Measurements from ENCODE around the gene TNFAIP2.
A peak's percentile ranks its signal among the peaks of the same experiment; 100 is the strongest.

The TNFAIP2 gene

GRCh38 chr14:103094406-103095209 lies 28.7 kb upstream of the TNFAIP2 start, which contains the start of gene EXOC3L4:
Gene EXOC3L4, plus strand, starts transcription at chr14:103094725. Its CDS starts 5,495 bp downstream, at chr14:103100220.
- DNase-seq = no peak

GRCh38 chr14:103095210-103095778 lies 28.0 kb upstream of the TNFAIP2 start:
- DNase-seq = no peak

DNA sequence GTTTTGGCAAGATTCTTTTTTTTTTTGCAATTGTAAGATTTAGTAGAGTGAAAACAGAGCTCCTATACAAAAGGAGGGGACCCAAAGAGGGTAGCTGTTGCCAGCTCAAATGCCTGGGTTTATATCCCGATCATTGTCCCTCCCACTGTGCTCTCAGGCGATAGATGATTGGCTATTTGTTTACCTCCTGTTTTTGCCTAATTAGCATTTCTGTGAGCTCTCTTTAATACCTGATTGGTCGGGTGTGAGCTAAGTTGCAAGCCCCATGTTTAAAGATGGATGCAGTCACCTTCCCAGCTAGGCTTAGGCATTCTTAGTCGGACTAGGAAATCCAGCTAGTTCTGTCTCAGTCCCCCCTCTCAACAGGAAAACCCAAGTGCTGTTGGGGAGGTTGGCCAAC lies 26.9 kb upstream of the TNFAIP2 start:
- DNase-seq = no peak

GRCh38 chr14:103097244-103097993 lies 25.8 kb upstream of the TNFAIP2 start:
- no peak for DNase-seq

- DNase-seq = no peak
These were observed 25.0 kb upstream of the TNFAIP2 start for GRCh38 chr14:103097994-103098957.

GRCh38 chr14:103099081-103099732 lies 24.1 kb upstream of the TNFAIP2 start:
- DNase-seq = no peak

DNA sequence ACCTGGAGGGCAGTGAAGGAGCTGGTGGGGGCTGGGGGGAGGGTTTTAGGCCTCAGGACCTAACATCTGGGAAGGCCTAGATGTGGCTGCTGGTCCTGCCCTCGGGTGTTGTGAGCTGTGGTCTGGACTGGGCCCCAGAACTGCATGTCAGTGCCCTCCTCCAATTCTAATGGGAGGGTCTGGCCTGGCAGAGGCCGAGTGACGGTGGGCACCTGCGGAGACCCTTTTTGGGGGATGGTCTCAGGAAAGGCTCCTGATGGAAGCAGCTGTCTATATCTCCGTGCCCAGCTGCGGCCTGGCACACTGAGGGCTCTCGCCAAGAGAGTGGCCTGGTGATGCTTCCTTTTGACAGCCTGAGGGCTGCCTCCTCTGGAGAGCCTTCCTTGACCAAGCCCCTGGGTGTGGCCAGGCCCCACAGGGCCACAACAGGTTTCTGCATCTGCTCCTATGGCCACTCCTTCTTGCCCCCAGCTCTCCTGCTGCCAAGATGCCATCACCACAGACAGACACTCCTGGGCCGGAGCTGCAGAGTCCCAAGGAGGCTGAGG lies 23.5 kb upstream of the TNFAIP2 start:
- DNase-seq = no peak

DNA sequence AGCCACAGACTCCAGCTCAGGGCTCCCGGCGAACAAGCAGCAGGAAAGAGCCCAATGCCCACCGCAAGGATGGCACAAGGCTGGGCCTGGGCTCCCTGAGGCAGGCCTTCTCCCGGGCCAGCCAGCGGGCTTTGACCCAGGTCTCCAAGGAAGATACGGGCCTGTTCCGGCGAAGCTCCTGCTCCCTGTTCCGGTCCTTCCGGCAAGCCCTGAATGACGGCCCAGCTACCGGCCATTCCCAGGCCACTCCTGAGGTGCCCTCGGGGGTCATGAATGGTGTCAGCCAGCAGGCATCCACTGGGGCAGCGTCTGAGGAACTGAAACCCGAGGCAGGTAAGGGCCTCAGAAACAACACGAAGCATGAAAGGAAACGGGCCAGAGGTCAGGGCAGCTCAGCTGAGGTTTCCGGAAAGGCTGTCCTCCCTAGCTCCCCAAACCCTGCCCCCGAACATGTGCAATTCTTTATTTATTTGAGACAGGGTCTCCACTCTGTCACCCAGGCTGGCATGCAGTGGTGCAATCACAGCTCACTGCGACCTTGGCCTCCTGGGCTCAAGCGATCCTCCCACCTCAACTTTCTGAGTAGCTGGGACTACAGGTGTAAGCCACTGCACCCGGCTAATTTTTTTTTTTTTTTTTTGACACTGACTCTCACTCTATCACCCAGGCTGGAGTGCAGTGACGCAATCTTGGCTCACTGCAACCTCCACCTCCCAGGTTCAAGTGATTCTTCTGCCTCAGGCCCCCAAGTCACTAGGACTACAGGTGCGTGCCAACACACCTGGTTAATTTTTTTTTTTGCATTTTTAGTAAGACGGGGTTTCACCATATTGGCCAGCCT lies 22.8 kb upstream of the TNFAIP2 start:
- DNase-seq = no peak

GRCh38 chr14:103101257-103101962 lies 21.9 kb upstream of the TNFAIP2 start:
- DNase-seq = no peak

- DNase-seq = no peak
These were observed 21.1 kb upstream of the TNFAIP2 start for GRCh38 chr14:103101963-103102688.

- no peak for DNase-seq
These were observed 20.5 kb upstream of the TNFAIP2 start for GRCh38 chr14:103102689-103103260.

DNA sequence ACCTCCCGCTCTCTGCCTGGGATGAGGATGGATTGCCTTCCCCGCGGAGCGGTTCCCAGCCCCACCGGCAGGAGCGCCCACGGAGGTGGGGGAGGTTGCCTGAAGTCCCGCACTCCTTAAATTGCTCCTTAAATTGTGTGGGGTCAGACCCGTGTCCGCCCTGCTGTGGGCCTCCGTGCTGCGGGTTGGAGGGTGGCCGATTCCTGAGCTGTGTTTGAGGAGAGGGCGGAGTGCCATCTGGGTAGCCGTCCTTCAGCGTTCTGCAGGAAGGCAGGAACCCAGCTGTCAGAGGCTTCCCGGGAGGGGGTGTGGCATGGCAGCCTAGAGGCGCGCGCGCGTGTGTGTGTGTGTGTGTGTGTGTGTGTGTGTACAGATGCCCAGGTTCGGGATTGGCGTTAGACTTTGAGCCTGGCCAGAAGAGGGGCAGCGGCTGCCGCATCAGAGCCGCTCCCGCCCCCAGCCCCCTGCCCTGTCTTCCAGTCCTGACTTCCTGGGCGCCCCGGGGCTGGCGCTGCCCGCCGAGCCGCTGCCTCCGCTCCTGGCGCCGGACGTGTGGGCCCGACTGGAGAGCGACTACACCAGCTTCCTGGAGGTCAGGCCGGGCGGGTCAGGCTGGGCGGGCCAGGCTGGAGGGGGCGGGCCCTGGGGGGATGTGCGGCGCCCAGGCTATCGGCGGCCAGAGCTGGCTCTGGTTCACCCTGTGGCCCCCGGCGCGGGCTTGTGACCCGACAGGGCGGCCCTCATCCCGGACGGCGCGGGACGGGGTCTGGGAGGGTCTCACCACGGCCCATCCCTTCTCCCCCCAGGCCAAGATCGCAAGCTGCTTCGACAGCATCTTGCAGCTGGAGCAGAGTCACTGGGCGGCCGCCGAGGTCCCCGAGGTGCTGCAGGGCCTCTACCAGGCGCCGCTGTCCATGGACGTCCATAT lies 19.5 kb upstream of the TNFAIP2 start:
- peak; percentile 48 to 62 for DNase-seq

DNA sequence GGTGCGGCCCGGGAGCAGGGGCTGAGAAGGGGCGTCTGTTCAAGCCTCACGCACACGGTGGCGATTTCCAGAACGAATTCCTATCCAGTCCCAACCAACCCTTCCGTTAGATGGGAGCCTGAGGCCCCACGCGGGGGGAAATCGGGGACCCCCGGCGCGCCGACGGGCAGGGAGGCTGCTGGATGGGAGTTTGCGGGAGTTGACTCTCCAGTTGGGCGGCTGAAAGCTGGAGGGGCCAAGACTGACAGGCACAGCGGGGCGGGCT lies 18.9 kb upstream of the TNFAIP2 start:
- DNase-seq = no peak

DNA sequence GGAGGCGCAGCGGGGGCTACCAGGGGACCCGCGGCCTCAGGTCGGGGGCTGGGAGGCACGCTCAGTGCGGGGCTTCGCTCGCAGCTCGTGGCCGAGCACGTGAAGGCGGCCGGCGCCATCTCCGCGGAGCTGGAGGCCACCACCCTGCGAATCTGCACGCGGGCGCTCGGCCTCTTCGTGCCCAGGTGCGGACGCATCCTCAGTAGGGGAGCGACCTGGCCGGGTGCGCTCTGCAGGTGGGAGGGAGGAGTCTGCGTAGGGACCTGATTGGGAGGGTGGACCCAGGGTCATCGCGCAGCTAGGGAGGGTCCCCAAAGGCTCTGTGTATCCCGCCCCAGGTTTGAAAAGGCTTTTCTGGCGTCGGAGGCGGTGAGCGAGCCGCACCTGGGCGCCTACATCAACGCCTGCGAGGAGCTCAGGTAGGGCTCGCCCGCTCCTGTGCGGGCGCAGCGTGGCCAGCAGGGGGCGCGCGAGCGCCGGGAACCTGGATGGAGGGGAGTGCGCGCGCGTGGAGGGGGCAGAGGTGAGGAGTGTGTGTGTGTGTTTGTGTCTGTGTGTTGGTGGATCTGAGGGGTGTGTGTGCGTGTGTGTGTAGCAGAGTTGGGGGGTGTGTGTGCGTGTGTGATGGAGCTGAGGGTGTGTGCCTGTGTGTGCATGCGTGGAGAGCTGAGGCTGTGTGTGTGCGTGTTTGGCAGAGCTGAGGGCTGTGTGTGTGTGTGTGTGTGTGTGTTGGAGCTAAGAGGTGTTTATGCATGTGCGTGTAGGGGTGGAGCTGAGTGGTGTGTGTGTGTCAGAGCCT lies 18.4 kb upstream of the TNFAIP2 start:
- DNase-seq = peak; percentile 29 to 48

GRCh38 chr14:103105580-103106150 lies 17.6 kb upstream of the TNFAIP2 start:
- DNase-seq = no peak

DNA sequence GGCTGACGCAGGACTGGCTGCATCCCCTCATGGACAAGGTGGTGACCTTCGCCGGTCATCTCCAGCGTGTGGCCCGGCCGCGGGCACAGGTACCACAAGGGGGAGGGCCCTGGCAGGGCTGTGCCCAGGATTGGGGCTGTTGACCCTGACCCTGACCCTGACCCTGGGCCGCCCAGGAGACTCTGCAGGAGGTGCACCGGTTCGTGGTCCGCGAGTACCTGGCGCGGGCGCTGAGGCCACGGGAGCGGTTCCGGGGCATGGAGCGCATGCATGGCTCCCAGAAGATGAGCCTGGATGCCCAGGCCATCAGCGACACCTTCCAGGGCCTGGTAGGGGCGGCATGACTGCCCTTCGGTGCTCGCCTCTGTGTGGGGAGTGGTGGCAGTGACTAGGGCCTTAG lies 15.8 kb upstream of the TNFAIP2 start:
- DNase-seq = no peak
